ENCODE results near the gene EHD1. TPM values are rescaled to one million over a fixed set of nuclear protein-coding genes. Genes with fewer than 3 reads are reported as not detected.
A peak's percentile ranks its signal among the peaks of the same experiment; 100 is the strongest.

Gene EHD1
- total RNA-seq, 1 experiment from 2014 or later = 110 TPM

GRCh38 chr11:64852804-64853509 lies 25.5 kb downstream of the EHD1 start:
- H3K27ac ChIP-seq = no peak overlapping the region
- no TSS peak for BruUV-seq (replicated peaks)
- CTCF ChIA-PET = interaction anchor here (0.7 to 1.2 kb wide), 3 partner anchors 24 to 42 kb away, joined by 3 to 8 read pairs (median 3); no protein-coding TSS in a partner anchor

GRCh38 chr11:64851831-64852351 lies 26.5 kb downstream of the EHD1 start:
- H3K36me3 ChIP-seq (ENCODE audit: low read depth) = peaks cover 12% of the 10 kb centered on the region; the same call in 1 of the 2 replicates
- H3K4me3 ChIP-seq = no peak overlapping the region
- no peak overlapping the region for H2AFZ ChIP-seq
- peaks cover 93% of the 10 kb centered on the region for H3K4me1 ChIP-seq (replicated peaks; ENCODE audit: insufficient read depth)
- H3F3A ChIP-seq (ENCODE audit: insufficient read depth, low read depth) = peaks cover 64% of the 10 kb centered on the region
- BruUV-seq (replicated peaks) = no TSS peak
- intact Hi-C loops (cut with micrococcal nuclease; ENCODE audit: unreplicated experiment) = no loop called here
- H3K79me2 ChIP-seq (ENCODE audit: low read depth) = peaks cover 37% of the 10 kb centered on the region
- no peak overlapping the region for H3K4me2 ChIP-seq
- no peak for DNase-seq
- H3K27me3 ChIP-seq (ENCODE audit: insufficient read depth, low read depth) = no peaks in the 10 kb centered on the region
- no peaks in the 10 kb centered on the region for H4K20me1 ChIP-seq (ENCODE audit: insufficient read depth)
- TF ChIP-seq CTCF (conservative IDR thresholded peaks at IDR 0.05) (no peak), EZH2 (IDR thresholded peaks at IDR 0.05; ENCODE audit: low read depth) (no peak)
- peak overlapping the region; percentile 44 for H3K27ac ChIP-seq
- H3K9me3 ChIP-seq (ENCODE audit: insufficient read depth, low read depth) = no peaks in the 10 kb centered on the region
- ChIA-PET POLR2A (ENCODE audit: unreplicated experiment) (no interaction called here), CTCF (interaction anchor here (1.1 kb wide), 1 partner anchor 25 kb away, joined by 3 read pairs; no protein-coding TSS in a partner anchor)
- no peaks in the 10 kb centered on the region for H3K9me2 ChIP-seq (ENCODE audit: insufficient read depth)

More at GRCh38 chr11:64852804-64853509, 25.5 kb downstream of the EHD1 start:
- H3K9me2 ChIP-seq (ENCODE audit: insufficient read depth) = no peaks in the 10 kb centered on the region
- no peak overlapping the region for H2AFZ ChIP-seq
- H3K79me2 ChIP-seq (ENCODE audit: low read depth) = peaks cover 44% of the 10 kb centered on the region
- H3F3A ChIP-seq (ENCODE audit: insufficient read depth, low read depth) = peaks cover 69% of the 10 kb centered on the region
- no peaks in the 10 kb centered on the region for H4K20me1 ChIP-seq (ENCODE audit: insufficient read depth)
- peaks cover 12% of the 10 kb centered on the region; the same call in 1 of the 2 replicates for H3K36me3 ChIP-seq (ENCODE audit: low read depth)
- intact Hi-C loops (cut with micrococcal nuclease; ENCODE audit: unreplicated experiment) = no loop called here
- POLR2A ChIA-PET (ENCODE audit: unreplicated experiment) = interaction anchor here (0.8 kb wide), 1 partner anchor 725 kb away, joined by 9 read pairs; no protein-coding TSS in a partner anchor
- H3K4me2 ChIP-seq = no peak overlapping the region
- no peak for DNase-seq
- no peak for TF ChIP-seq EZH2 (IDR thresholded peaks at IDR 0.05; ENCODE audit: low read depth)
- peaks cover 96% of the 10 kb centered on the region for H3K4me1 ChIP-seq (replicated peaks; ENCODE audit: insufficient read depth)
- no peaks in the 10 kb centered on the region for H3K9me3 ChIP-seq (ENCODE audit: insufficient read depth, low read depth)
- no peaks in the 10 kb centered on the region for H3K27me3 ChIP-seq (ENCODE audit: insufficient read depth, low read depth)
- no peak overlapping the region for H3K4me3 ChIP-seq

- Histone ChIP-seq H2AFZ (no peak overlapping the region), H3F3A (ENCODE audit: insufficient read depth, low read depth) (peaks cover 65% of the 10 kb centered on the region), H4K20me1 (ENCODE audit: insufficient read depth) (no peaks in the 10 kb centered on the region), H3K9me2 (ENCODE audit: insufficient read depth) (no peaks in the 10 kb centered on the region), H3K4me1 (replicated peaks; ENCODE audit: insufficient read depth) (peaks cover 86% of the 10 kb centered on the region), H3K36me3 (ENCODE audit: low read depth) (peaks cover 12% of the 10 kb centered on the region; the same call in 1 of the 2 replicates), H3K27ac (peak overlapping the region; percentile 44; the same call in 1 of the 2 replicates), H3K9me3 (ENCODE audit: insufficient read depth, low read depth) (no peaks in the 10 kb centered on the region), H3K27me3 (ENCODE audit: insufficient read depth, low read depth) (no peaks in the 10 kb centered on the region), H3K79me2 (ENCODE audit: low read depth) (peaks cover 34% of the 10 kb centered on the region), H3K4me3 (no peak overlapping the region), H3K4me2 (peak overlapping the region; percentile 53; the same call in 1 of the 2 replicates)
- ChIA-PET POLR2A (ENCODE audit: unreplicated experiment) (no interaction called here), CTCF (interaction anchor here (0.7 to 1.4 kb wide), 2 partner anchors 26 to 37 kb away, joined by 6 to 8 read pairs; no protein-coding TSS in a partner anchor)
- TF ChIP-seq CTCF (conservative IDR thresholded peaks at IDR 0.05) = no peak
- TF ChIP-seq EZH2 (IDR thresholded peaks at IDR 0.05; ENCODE audit: low read depth) = no peak
- BruUV-seq (replicated peaks) = no TSS peak
- DNase-seq = peak; percentile 71 to 76
- intact Hi-C loops (cut with micrococcal nuclease; ENCODE audit: unreplicated experiment) = no loop called here
Observed at GRCh38 chr11:64850979-64851567, 27.3 kb downstream of the EHD1 start.

Data from PC-9 (cell line).